BJ (cell line): ENCODE measurements around the gene SHF. TPM values are rescaled to one million over a fixed set of nuclear protein-coding genes. Genes with fewer than 3 reads are reported as not detected.

ENCODE experiments used
- CTCF ChIA-PET: fragments of 350-600 bp; formaldehyde crosslinking; extraction: SDS; loops from one replicate; lab custom pipeline; 2021; ENCODE audit warnings: antibody characterized with exemption, inconsistent platforms; lab: Yijun Ruan, JAX
- POLR2A ChIA-PET: fragments of 300-600 bp; sonication (Branson Sonifier 250); formaldehyde crosslinking; extraction: SDS; loops from one replicate; lab custom pipeline; 2021; ENCODE audit warnings: antibody characterized with exemption; lab: Charles Lee
- DNase-seq: peaks from one replicate; pipeline ENCODE4 v3.0.0-alpha.2; 2011; ENCODE audit warnings: low read depth
- H3K27me3 ChIP-seq: 2 replicates; pipeline ENCODE4 v1.6.0; 2011; ENCODE audit warnings: low read length; ENCODE audit not compliant: control insufficient read depth, insufficient read depth
- H3K36me3 ChIP-seq: 2 replicates; pipeline ENCODE4 v1.5.1; 2011; ENCODE audit warnings: low read length; ENCODE audit not compliant: control insufficient read depth, insufficient read depth
- H3K4me3 ChIP-seq: 2 replicates; pipeline ENCODE4 v1.5.1; 2011; ENCODE audit warnings: low read depth, mild to moderate bottlenecking, control low read depth, low read length
- CTCF ChIP-seq: IDR thresholded peaks from 2 replicates; pipeline ENCODE4 v1.5.1; 2011; ENCODE audit warnings: low read depth, mild to moderate bottlenecking, control low read depth, inconsistent platforms, low read length, moderate library complexity; ENCODE audit not compliant: insufficient read depth
- polyA plus RNA-seq: library from polyadenylated mRNA; depleted of rRNA; stranded (reverse); fragments of >200 nt; gene quantifications from 2 replicates; pipeline ENCODE4 v1.2.3, GENCODE V29; 2011

The SHF gene
- polyA plus RNA-seq, 1 experiment = 5.2 TPM

GRCh38 chr15:45166834-45167630 lies 20.7 kb downstream of the SHF start:
- POLR2A ChIA-PET = no interaction called here
- no peaks in the 10 kb centered on the region for H3K27me3 ChIP-seq
- CTCF ChIA-PET = interaction anchor here (0.7 to 4.8 kb wide), 13 partner anchors 10 to 235 kb away, joined by 3 to 47 read pairs (median 4); partner anchors contain the start of gene SHF
- peak; percentile 76 for TF ChIP-seq CTCF
- DNase-seq = peak; percentile 32
- no peaks in the 10 kb centered on the region; the same call in 1 of the 2 replicates for H3K36me3 ChIP-seq
- H3K4me3 ChIP-seq = peak overlapping the region; percentile 61

- Histone ChIP-seq H3K36me3 (no peaks in the 10 kb centered on the region; the same call in 1 of the 2 replicates), H3K27me3 (no peaks in the 10 kb centered on the region), H3K4me3 (no peak overlapping the region)
- no peak for TF ChIP-seq CTCF
- CTCF ChIA-PET = interaction anchor here (0.7 to 5.2 kb wide), 5 partner anchors 12 to 102 kb away, joined by 3 to 38 read pairs (median 3); no protein-coding TSS in a partner anchor
- no peak for DNase-seq
- POLR2A ChIA-PET = no interaction called here
Observed at GRCh38 chr15:45165536-45165935, 22.2 kb downstream of the SHF start.

GRCh38 chr15:45164914-45165313 lies 22.9 kb downstream of the SHF start:
- ChIA-PET CTCF (interaction anchor here (0.7 to 5.6 kb wide), 9 partner anchors 11 to 244 kb away, joined by 3 to 70 read pairs (median 3); a partner anchor contains a TSS), POLR2A (no interaction called here)
- Histone ChIP-seq H3K4me3 (no peak overlapping the region), H3K36me3 (no peaks in the 10 kb centered on the region; the same call in 1 of the 2 replicates), H3K27me3 (no peaks in the 10 kb centered on the region)
- DNase-seq = no peak
- no peak for TF ChIP-seq CTCF

- DNase-seq = no peak
- POLR2A ChIA-PET = no interaction called here
- Histone ChIP-seq H3K36me3 (no peaks in the 10 kb centered on the region), H3K27me3 (no peaks in the 10 kb centered on the region), H3K4me3 (no peak overlapping the region)
- CTCF ChIA-PET = interaction anchor here (0.7 to 5.6 kb wide), 40 partner anchors 9 to 480 kb away, joined by 3 to 70 read pairs (median 5); partner anchors contain the start of genes DUOX1 and SHF
- no peak for TF ChIP-seq CTCF
Observed at GRCh38 chr15:45163508-45163856, 24.3 kb downstream of the SHF start.

- Histone ChIP-seq H3K36me3 (no peaks in the 10 kb centered on the region), H3K4me3 (no peak overlapping the region), H3K27me3 (no peaks in the 10 kb centered on the region)
- peak; percentile 98 for TF ChIP-seq CTCF
- CTCF ChIA-PET = interaction anchor here (0.7 to 5.6 kb wide), 44 partner anchors 9 to 480 kb away, joined by 3 to 70 read pairs (median 5); partner anchors contain the start of genes DUOX1 and SHF
- DNase-seq = peak; percentile 35
- POLR2A ChIA-PET = interaction anchor here (0.6 kb wide), 1 partner anchor 42 kb away, joined by 6 read pairs; no protein-coding TSS in a partner anchor
Observed at GRCh38 chr15:45162771-45163507, 24.8 kb downstream of the SHF start.
